ENCODE results near the gene IARS2. TPM values are rescaled to one million over a fixed set of nuclear protein-coding genes. Genes with fewer than 3 reads are reported as not detected.

Gene IARS2
- total RNA-seq, 2 experiments from 2014 or later = 75.0 to 75.2 TPM

GRCh38 chr1:220139966-220140365 lies 46.0 kb downstream of the IARS2 start:
- CTCF ChIA-PET = no interaction called here
- H3K9me3 Mint-ChIP-seq = no peaks in the 10 kb centered on the region

GRCh38 chr1:220144051-220144450 lies 50.1 kb downstream of the IARS2 start:
- CTCF ChIA-PET = interaction anchor here (1.3 to 1.5 kb wide), 2 partner anchors 8 to 9 kb away, joined by 3 to 4 read pairs; no protein-coding TSS in a partner anchor

More at GRCh38 chr1:220139966-220140365, 46.0 kb downstream of the IARS2 start:
- Mint-ChIP-seq H3K36me3 (ENCODE audit: low read depth) (peaks cover 39% of the 10 kb centered on the region), H3K4me3 (no peak overlapping the region), H3K27ac (no peak overlapping the region), H3K4me1 (ENCODE audit: low read depth) (peaks cover 11% of the 10 kb centered on the region), H3K27me3 (no peaks in the 10 kb centered on the region)
- TF ChIP-seq CTCF (IDR thresholded peaks at IDR 0.05) = no peak
- ATAC-seq = no peak
- no peak for DNase-seq
- POLR2A ChIA-PET = interaction anchor here (0.6 kb wide), 1 partner anchor 916 kb away, joined by 3 read pairs; no protein-coding TSS in a partner anchor
- intact Hi-C loops (cut with micrococcal nuclease) = no loop called here

GRCh38 chr1:220149742-220150141 lies 55.8 kb downstream of the IARS2 start:
- ATAC-seq = no peak
- no peak for DNase-seq
- ChIA-PET CTCF (no interaction called here), POLR2A (no interaction called here)
- H3K4me1 Mint-ChIP-seq (ENCODE audit: low read depth) = no peaks in the 10 kb centered on the region
- H3K27ac Mint-ChIP-seq = peak overlapping the region; percentile 20
- intact Hi-C loops (cut with micrococcal nuclease) = no loop called here
- H3K9me3 Mint-ChIP-seq = no peaks in the 10 kb centered on the region
- H3K27me3 Mint-ChIP-seq = no peaks in the 10 kb centered on the region
- no peak for TF ChIP-seq CTCF (IDR thresholded peaks at IDR 0.05)
- H3K36me3 Mint-ChIP-seq (ENCODE audit: low read depth) = peaks cover 35% of the 10 kb centered on the region
- no peak overlapping the region for H3K4me3 Mint-ChIP-seq

More at GRCh38 chr1:220144051-220144450, 50.1 kb downstream of the IARS2 start:
- no peak for TF ChIP-seq CTCF (IDR thresholded peaks at IDR 0.05)
- Mint-ChIP-seq H3K27me3 (no peaks in the 10 kb centered on the region), H3K36me3 (ENCODE audit: low read depth) (peaks cover 46% of the 10 kb centered on the region), H3K27ac (no peak overlapping the region), H3K4me1 (ENCODE audit: low read depth) (no peaks in the 10 kb centered on the region), H3K9me3 (no peaks in the 10 kb centered on the region), H3K4me3 (no peak overlapping the region)
- ATAC-seq (no peak), DNase-seq (no peak)
- intact Hi-C loops (cut with micrococcal nuclease) = no loop called here
- POLR2A ChIA-PET = no interaction called here

GRCh38 chr1:220151454-220151853 lies 57.5 kb downstream of the IARS2 start:
- Mint-ChIP-seq H3K27ac (no peak overlapping the region), H3K4me3 (no peak overlapping the region), H3K9me3 (no peaks in the 10 kb centered on the region), H3K27me3 (no peaks in the 10 kb centered on the region), H3K4me1 (ENCODE audit: low read depth) (no peaks in the 10 kb centered on the region), H3K36me3 (ENCODE audit: low read depth) (peaks cover 32% of the 10 kb centered on the region)
- ChIA-PET POLR2A (no interaction called here), CTCF (no interaction called here)
- intact Hi-C loops (cut with micrococcal nuclease) = no loop called here
- no peak for TF ChIP-seq CTCF (IDR thresholded peaks at IDR 0.05)
- DNase-seq = no peak
- no peak for ATAC-seq

- Mint-ChIP-seq H3K36me3 (ENCODE audit: low read depth) (peaks cover 36% of the 10 kb centered on the region), H3K27me3 (no peaks in the 10 kb centered on the region), H3K4me3 (no peak overlapping the region), H3K4me1 (ENCODE audit: low read depth) (peaks cover 6% of the 10 kb centered on the region), H3K27ac (no peak overlapping the region), H3K9me3 (no peaks in the 10 kb centered on the region)
- POLR2A ChIA-PET = no interaction called here
- CTCF ChIA-PET = interaction anchor here (1.7 kb wide), 1 partner anchor 9 kb away, joined by 4 read pairs; no protein-coding TSS in a partner anchor
- TF ChIP-seq CTCF (IDR thresholded peaks at IDR 0.05) = no peak
- ATAC-seq (no peak), DNase-seq (no peak)
- intact Hi-C loops (cut with micrococcal nuclease) = no loop called here
Observed at GRCh38 chr1:220153147-220153546, 59.2 kb downstream of the IARS2 start.

All from activated CD8-positive, alpha-beta T cell treated with anti-CD3 and anti-CD28 coated beads for 36 hours (primary cell).